DMS53 (cell line): ENCODE data around the gene KCNH5.

Experiments used
- DNase-seq: peaks from one replicate; lab custom pipeline; 2025; lab: John Stamatoyannopoulos, UW

The KCNH5 gene, protein sequence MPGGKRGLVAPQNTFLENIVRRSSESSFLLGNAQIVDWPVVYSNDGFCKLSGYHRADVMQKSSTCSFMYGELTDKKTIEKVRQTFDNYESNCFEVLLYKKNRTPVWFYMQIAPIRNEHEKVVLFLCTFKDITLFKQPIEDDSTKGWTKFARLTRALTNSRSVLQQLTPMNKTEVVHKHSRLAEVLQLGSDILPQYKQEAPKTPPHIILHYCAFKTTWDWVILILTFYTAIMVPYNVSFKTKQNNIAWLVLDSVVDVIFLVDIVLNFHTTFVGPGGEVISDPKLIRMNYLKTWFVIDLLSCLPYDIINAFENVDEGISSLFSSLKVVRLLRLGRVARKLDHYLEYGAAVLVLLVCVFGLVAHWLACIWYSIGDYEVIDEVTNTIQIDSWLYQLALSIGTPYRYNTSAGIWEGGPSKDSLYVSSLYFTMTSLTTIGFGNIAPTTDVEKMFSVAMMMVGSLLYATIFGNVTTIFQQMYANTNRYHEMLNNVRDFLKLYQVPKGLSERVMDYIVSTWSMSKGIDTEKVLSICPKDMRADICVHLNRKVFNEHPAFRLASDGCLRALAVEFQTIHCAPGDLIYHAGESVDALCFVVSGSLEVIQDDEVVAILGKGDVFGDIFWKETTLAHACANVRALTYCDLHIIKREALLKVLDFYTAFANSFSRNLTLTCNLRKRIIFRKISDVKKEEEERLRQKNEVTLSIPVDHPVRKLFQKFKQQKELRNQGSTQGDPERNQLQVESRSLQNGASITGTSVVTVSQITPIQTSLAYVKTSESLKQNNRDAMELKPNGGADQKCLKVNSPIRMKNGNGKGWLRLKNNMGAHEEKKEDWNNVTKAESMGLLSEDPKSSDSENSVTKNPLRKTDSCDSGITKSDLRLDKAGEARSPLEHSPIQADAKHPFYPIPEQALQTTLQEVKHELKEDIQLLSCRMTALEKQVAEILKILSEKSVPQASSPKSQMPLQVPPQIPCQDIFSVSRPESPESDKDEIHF

GRCh38 chr14:63045234-63045611 is at the start of gene KCNH5:
KCNH5 (minus strand) TSS chr14:63045458; CDS start chr14:63045186, 272 bp downstream.
- DNase-seq = peak; percentile 82

- DNase-seq = peak; percentile 7
These were observed 46.2 kb upstream of the KCNH5 start for GRCh38 chr14:63091394-63091996.

- DNase-seq = peak; percentile 43
These were observed 43.6 kb upstream of the KCNH5 start for GRCh38 chr14:63088865-63089264.

DNA sequence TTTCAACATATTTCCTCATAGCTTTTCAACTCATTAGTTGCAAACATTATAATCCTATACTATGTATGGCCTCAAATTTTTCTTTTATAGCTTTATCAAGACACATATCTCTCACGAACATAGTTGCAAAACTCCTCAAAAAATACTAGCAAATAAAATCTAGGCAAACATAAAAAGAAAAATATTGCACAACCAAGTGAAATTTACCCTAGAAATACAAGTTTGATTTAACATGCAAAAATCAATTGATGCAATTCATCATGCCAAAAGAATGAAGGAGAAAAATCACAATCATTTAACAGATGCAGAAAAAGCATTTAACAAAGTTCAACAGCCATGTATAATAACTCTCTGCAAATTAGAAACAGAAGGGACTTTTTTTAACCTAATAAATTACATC is 33.3 kb upstream of the KCNH5 start:
- no peak for DNase-seq

DNA sequence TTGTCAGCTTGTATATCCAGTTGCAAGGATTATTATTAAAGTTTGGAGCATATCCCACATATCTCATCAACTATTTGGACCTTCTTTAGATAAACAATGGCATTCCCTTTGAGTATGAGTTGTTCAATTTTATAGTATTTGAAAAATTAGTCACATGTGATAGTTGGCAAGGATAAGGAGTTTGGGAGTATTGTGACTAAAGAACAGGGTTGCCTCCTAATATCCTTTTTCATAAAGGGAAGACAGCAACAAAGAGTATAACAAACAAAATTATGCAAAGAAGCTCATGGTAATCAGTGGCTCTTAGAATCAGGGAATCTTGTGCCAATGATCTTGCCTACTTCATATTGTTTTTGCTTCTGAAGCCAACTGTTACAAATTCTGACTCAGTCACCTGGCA is 31.2 kb upstream of the KCNH5 start:
- no peak for DNase-seq

GRCh38 chr14:63055631-63056030 is 10.4 kb upstream of the KCNH5 start:
- DNase-seq = no peak

GRCh38 chr14:63051992-63052391 is 6.7 kb upstream of the KCNH5 start:
- no peak for DNase-seq

DNA sequence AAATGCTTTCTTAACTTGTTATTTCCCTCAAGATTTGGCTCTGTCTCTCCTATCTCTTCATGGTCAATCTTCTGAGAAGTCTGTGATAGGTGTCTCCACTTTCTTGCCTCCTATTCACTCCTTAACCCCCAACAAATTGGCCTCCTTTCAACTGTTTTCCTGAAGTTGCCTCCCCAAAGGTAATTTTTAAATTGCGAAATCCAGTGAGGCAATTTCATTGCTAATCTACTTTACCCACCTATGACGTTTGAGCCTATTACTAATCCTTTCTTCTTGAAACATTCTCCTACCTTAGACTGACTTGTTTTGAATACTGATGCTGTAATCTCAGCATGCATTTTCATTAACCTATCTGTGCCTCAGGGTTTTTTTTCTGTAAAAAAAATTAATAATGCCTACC is 6.0 kb upstream of the KCNH5 start:
- no peak for DNase-seq

DNA sequence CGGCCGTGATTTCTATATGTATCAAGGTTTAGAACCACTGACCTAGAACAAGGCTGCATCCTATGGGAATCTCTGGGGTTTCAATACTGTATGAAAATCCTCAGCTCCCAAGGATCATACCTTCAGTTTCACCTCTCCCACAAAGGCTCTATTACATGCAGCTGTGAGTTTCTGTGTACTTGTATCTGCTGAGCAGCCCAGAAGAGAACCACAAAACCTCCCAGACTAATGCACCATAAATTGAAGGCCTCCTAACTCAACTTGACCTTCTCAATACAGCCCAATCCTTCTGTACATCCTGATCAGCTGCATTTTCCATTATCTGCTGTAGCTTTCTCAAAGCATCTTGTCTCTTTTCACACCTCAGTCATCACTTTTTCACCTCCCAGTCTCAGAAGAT is 5.4 kb upstream of the KCNH5 start:
- no peak for DNase-seq

GRCh38 chr14:63046339-63047268 is 1.3 kb upstream of the KCNH5 start:
- peak; percentile 86 for DNase-seq

DNA sequence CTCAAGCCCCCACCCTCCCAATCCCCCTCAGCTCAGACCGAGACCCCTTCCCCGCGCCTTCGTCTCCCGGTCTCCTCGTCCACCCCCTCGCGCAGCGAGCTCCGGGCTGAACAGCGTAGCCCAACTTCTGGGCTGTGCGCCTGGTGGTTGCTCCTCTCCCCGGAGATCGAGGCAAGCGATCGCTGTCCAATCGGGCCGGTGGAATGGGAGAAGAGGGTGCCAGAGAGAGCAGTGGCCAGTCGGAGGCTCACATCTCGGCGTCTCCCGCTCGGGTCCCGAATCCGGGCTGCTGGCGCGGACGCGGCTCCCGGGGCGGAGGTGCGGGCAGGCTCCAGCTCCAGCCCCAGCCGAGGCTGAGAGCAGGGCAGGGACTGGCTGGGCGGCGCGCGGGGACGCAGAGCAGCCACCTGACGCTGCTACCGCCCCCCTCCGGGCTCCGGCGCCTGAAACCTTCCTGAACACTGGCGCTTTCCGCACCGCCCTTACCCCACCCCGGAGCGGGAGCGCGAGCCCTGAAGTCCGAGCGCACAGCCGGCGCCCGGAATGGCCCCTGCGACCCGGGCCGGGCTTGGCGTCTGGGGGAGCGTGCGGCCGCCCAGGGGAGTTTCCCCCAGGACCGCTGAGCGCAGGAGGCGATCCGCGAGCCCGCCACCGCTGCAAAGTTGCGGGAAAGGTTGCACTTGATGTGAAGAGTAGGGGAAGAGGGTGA is 508 bp upstream of the KCNH5 start:
- peak; percentile 90 for DNase-seq

DNA sequence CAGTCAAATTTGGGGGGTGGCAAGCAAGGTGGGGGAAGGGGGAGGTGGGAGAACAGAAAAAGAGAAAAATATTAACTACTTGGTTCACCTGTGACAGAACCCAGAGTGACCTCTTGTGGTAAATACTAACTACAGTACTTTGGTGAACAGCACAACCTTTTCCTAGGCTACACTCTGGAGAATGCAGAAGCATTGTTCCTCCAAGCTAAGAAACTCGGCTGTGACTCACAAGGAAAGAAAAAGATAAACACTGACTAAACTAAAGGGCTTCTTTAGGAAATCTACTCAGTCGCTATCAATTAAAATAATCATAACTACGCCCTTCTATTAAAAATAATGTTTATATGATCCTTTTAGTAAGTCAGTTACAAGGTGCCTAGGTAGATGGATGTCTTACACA is 5.4 kb downstream of the KCNH5 start:
- DNase-seq = peak; percentile 74

- DNase-seq = no peak
These were observed 12.6 kb downstream of the KCNH5 start for GRCh38 chr14:63032641-63033040.

DNA sequence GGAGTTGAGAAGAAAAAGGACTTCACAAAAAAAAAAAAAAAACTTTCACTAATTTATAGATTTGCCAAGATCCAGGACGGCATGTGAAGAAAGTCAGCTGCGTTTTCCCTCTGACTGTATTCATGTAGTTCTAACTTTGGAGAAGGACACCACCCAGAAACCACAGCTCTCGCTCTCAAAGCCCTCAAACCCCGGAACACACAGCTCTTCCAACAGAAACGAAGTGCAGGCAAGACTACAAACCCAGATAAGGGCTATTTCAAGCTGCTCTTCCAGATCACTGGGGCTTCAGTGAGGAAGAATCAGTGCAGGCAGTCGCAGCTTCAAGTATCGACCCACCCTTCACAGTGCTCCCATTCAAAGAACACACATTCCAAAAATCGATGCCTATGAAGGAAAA is 13.2 kb downstream of the KCNH5 start:
- DNase-seq = no peak

GRCh38 chr14:63030113-63030512 is 15.1 kb downstream of the KCNH5 start:
- no peak for DNase-seq

DNA sequence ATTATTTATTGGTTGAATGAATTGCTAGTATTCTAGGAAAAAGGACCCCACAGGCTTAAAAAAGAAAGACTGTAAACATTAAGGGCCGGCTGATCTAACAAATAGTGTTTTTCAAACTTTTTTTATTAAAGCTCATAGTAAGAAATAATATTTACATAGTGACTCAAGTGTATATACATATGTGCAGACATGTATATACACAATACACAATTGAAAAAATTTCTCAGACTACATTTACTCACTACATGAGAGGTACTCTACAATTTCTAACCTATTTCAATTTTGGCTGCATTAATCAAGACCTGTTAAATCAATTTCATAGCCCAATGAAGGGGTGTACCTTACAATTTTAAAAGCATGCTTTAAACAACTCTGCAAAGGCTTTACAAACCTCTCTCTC is 17.5 kb downstream of the KCNH5 start:
- peak; percentile 61 for DNase-seq

DNA sequence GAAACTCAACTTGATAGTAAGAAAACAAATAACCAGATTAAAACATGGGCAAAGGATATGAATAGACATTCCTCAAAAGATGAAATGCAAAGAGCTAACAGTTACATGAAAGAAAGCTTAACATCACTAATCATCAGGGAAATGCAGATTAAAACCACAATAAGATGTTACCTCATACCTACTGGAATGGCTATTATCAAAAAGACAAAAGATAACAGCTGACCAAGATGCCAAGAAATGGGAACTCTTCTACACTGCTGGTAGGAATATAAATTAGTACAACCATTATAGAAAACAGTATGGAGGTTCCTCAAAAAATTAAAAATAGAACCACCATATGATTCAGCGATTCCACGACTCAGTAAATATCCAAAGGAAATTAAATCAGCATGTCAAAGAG is 18.8 kb downstream of the KCNH5 start:
- DNase-seq = no peak

- no peak for DNase-seq
These were observed 30.6 kb downstream of the KCNH5 start for GRCh38 chr14:63014621-63015020.

DNA sequence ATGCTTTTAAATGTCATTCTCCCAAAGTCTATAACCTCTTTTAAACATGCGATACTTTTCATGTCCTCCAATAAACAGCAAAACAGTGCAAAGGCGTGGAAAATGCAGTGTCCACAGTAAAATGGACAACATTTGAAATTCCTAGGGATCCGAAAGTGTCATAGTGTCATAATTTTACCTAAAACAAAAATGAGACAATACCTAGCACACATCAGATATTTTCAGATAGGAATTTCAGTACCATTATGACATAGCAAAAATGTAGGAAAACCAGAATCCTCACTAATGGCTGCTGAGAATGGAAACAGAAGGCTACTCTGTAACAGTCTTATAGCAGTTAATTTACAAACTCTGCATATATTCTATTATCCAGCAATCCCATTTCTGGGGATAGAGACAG is 33.1 kb downstream of the KCNH5 start:
- DNase-seq = no peak

DNA sequence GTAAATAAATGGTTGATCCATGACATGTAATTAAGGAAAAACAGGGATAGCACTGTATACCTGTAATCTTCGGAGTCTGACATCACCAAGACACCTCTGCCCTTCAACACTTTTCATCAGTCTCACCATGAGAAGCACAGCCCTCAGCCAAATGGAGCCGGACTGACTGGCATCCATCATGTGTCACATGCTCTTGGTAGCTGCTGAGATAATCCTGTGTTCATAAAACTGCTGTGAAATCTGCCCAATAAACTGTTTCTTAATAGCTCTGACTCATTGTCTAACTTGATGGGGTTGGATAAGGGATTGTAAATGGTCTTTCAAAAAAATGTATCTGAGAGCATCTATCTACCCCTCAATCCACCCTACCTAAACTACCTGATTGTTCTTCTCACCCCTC is 33.6 kb downstream of the KCNH5 start:
- no peak for DNase-seq

- no peak for DNase-seq
These were observed 35.8 kb downstream of the KCNH5 start for GRCh38 chr14:63009495-63009894.
